Measurements from ENCODE around the gene GPR141.

The GPR141 gene

GRCh38 chr7:37683246-37684120 is at the start of gene GPR141:
Gene GPR141 (plus strand): TSS chr7:37683766. CDS start chr7:37740394, 56,628 bp downstream.
- H2AFZ ChIP-seq (ENCODE audit: low read length), result no peak within 1 kb of the TSS

GRCh38 chr7:37635346-37635745 is 48.2 kb upstream of the GPR141 start:
- Histone ChIP-seq H3K9me2 (replicated peaks; ENCODE audit: insufficient read depth, low read length) (no peaks in the 10 kb centered on the region), H3K4me1 (ENCODE audit: low read length) (no peaks in the 10 kb centered on the region), H3K4me3 (ENCODE audit: low read length) (no peak overlapping the region), H4K20me1 (ENCODE audit: insufficient read depth, low read length) (no peaks in the 10 kb centered on the region), H3K4me2 (ENCODE audit: low read depth, low read length) (no peak overlapping the region), H3K36me3 (replicated peaks; ENCODE audit: insufficient read depth, low read length) (no peaks in the 10 kb centered on the region), H3K79me2 (ENCODE audit: low read length) (no peaks in the 10 kb centered on the region), H3K9me3 (replicated peaks; ENCODE audit: insufficient read depth, low read length) (no peaks in the 10 kb centered on the region), H3F3A (ENCODE audit: insufficient read depth, low read length) (no peaks in the 10 kb centered on the region), H3K9ac (ENCODE audit: low read length) (no peak overlapping the region), H2AFZ (ENCODE audit: low read length) (no peak overlapping the region), H3K27ac (ENCODE audit: low read length) (no peak overlapping the region), H3K27me3 (replicated peaks; ENCODE audit: insufficient read depth, low read length) (no peaks in the 10 kb centered on the region)
- no peak for DNase-seq
- TF ChIP-seq CTCF (IDR thresholded peaks at IDR 0.05; ENCODE audit: low read length) (no peak), EZH2 (optimal IDR thresholded peaks at IDR 0.05; ENCODE audit: low read depth, low read length) (no peak), EZH2phosphoT487 (IDR thresholded peaks at IDR 0.05; ENCODE audit: low read length) (no peak)

More at GRCh38 chr7:37683246-37684120, at the start of gene GPR141:
- peaks cover 4% of the 10 kb centered on the region; the same call in 1 of the 2 replicates for H3F3A ChIP-seq (ENCODE audit: insufficient read depth, low read length)
- no peaks in the 10 kb centered on the region for H3K9me3 ChIP-seq (replicated peaks; ENCODE audit: insufficient read depth, low read length)
- no peaks in the 10 kb centered on the region for H3K36me3 ChIP-seq (replicated peaks; ENCODE audit: insufficient read depth, low read length)
- H3K79me2 ChIP-seq (ENCODE audit: low read length), result no peaks in the 10 kb centered on the region
- peaks cover 14% of the 10 kb centered on the region for H3K4me1 ChIP-seq (ENCODE audit: low read length)
- peak; percentile 60 for DNase-seq
- no peak within 1 kb of the TSS for H3K27ac ChIP-seq (ENCODE audit: low read length)
- H4K20me1 ChIP-seq (ENCODE audit: insufficient read depth, low read length), result no peaks in the 10 kb centered on the region
- TF ChIP-seq EZH2 (optimal IDR thresholded peaks at IDR 0.05; ENCODE audit: low read depth, low read length) (no peak), CTCF (IDR thresholded peaks at IDR 0.05; ENCODE audit: low read length) (no peak), EZH2phosphoT487 (IDR thresholded peaks at IDR 0.05; ENCODE audit: low read length) (no peak)
- no peaks in the 10 kb centered on the region for H3K9me2 ChIP-seq (replicated peaks; ENCODE audit: insufficient read depth, low read length)
- H3K9ac ChIP-seq (ENCODE audit: low read length), result no peak within 1 kb of the TSS
- no peak within 1 kb of the TSS for H3K4me3 ChIP-seq (ENCODE audit: low read length)
- no peaks in the 10 kb centered on the region for H3K27me3 ChIP-seq (replicated peaks; ENCODE audit: insufficient read depth, low read length)
- peak within 1 kb of the TSS; percentile 30 for H3K4me2 ChIP-seq (ENCODE audit: low read depth, low read length)

- Histone ChIP-seq H4K20me1 (ENCODE audit: insufficient read depth, low read length) (no peaks in the 10 kb centered on the region), H3K36me3 (replicated peaks; ENCODE audit: insufficient read depth, low read length) (no peaks in the 10 kb centered on the region)
- no peak for DNase-seq
These were observed 41.5 kb upstream of the GPR141 start for GRCh38 chr7:37642028-37642540.

More at GRCh38 chr7:37642028-37642540, 41.5 kb upstream of the GPR141 start:
- H3K9me2 ChIP-seq (replicated peaks; ENCODE audit: insufficient read depth, low read length), result no peaks in the 10 kb centered on the region
- no peaks in the 10 kb centered on the region for H3K79me2 ChIP-seq (ENCODE audit: low read length)
- H2AFZ ChIP-seq (ENCODE audit: low read length), result no peak overlapping the region
- H3K27me3 ChIP-seq (replicated peaks; ENCODE audit: insufficient read depth, low read length), result no peaks in the 10 kb centered on the region
- H3K4me3 ChIP-seq (ENCODE audit: low read length), result no peak overlapping the region
- no peak overlapping the region for H3K4me2 ChIP-seq (ENCODE audit: low read depth, low read length)
- TF ChIP-seq EZH2phosphoT487 (IDR thresholded peaks at IDR 0.05; ENCODE audit: low read length), result no peak
- TF ChIP-seq EZH2 (optimal IDR thresholded peaks at IDR 0.05; ENCODE audit: low read depth, low read length), result no peak
- TF ChIP-seq CTCF (IDR thresholded peaks at IDR 0.05; ENCODE audit: low read length), result no peak
- H3F3A ChIP-seq (ENCODE audit: insufficient read depth, low read length), result peaks cover 7% of the 10 kb centered on the region; the same call in 1 of the 2 replicates
- H3K4me1 ChIP-seq (ENCODE audit: low read length), result no peaks in the 10 kb centered on the region
- no peak overlapping the region for H3K27ac ChIP-seq (ENCODE audit: low read length)
- no peak overlapping the region for H3K9ac ChIP-seq (ENCODE audit: low read length)
- H3K9me3 ChIP-seq (replicated peaks; ENCODE audit: insufficient read depth, low read length), result no peaks in the 10 kb centered on the region

Measured in MM.1S (cell line).